IMR-90 (cell line): ENCODE measurements around the gene MLIP. TPM values are rescaled to one million over a fixed set of nuclear protein-coding genes. Genes with fewer than 3 reads are reported as not detected.

ENCODE experiments used
- ATAC-seq: fragments of 200-7000 bp; cut with Tn5 transposase; 2 replicates; pipeline ENCODE4 v1.9.1; 2020; ENCODE audit warnings: low read depth, mild to moderate bottlenecking, moderate library complexity
- BruUV-seq: library from RNA; stranded (reverse); fragments of 400-500 nt; replicated peaks from 2 replicates; lab custom pipeline; 2021; lab: Mats Ljungman, UMichigan
- CTCF ChIA-PET: fragments of 300-600 bp; formaldehyde crosslinking; extraction: SDS; loops from one replicate; lab custom pipeline; 2021; ENCODE audit warnings: antibody characterized with exemption; lab: Yijun Ruan, JAX
- POLR2A ChIA-PET: fragments of 300-600 bp; sonication (Branson Sonifier 250); formaldehyde crosslinking; loops from one replicate; lab custom pipeline; 2022; ENCODE audit warnings: antibody characterized with exemption; ENCODE audit not compliant: unreplicated experiment; lab: Charles Lee
- DNase-seq: peaks from one replicate; pipeline ENCODE4 v3.0.0; 2013
- H2AFZ ChIP-seq: replicated peaks from 2 replicates; pipeline ENCODE3; 2013; ENCODE audit warnings: low read length, mild to moderate bottlenecking; ENCODE audit not compliant: poor library complexity
- H2AK5ac ChIP-seq: 2 replicates; pipeline ENCODE4 v1.6.1; 2013; ENCODE audit warnings: low read depth, low read length, inconsistent platforms
- H2AK9ac ChIP-seq: replicated peaks from 2 replicates; pipeline ENCODE3; 2013; ENCODE audit warnings: mild to moderate bottlenecking, low read depth, low read length, moderate library complexity; ENCODE audit not compliant: poor library complexity
- H2BK120ac ChIP-seq: 2 replicates; pipeline ENCODE4 v1.6.1; 2013; ENCODE audit warnings: low read depth, low read length, inconsistent platforms
- H2BK15ac ChIP-seq: 3 replicates; pipeline ENCODE4 v1.6.1; 2013; ENCODE audit warnings: low read depth, low read length, inconsistent platforms
- H2BK20ac ChIP-seq: 2 replicates; pipeline ENCODE4 v1.6.1; 2013; ENCODE audit warnings: low read depth, mild to moderate bottlenecking, inconsistent platforms, low read length, moderate library complexity
- H2BK5ac ChIP-seq: 2 replicates; pipeline ENCODE4 v1.6.1; 2013; ENCODE audit warnings: mild to moderate bottlenecking, low read depth, low read length, inconsistent platforms; ENCODE audit not compliant: poor library complexity, severe bottlenecking
- H3K14ac ChIP-seq: replicated peaks from 2 replicates; pipeline ENCODE4 v1.6.1; 2013; ENCODE audit warnings: low read depth, low read length, inconsistent platforms
- H3K18ac ChIP-seq: 2 replicates; pipeline ENCODE4 v1.6.1; 2013; ENCODE audit warnings: low read depth, low read length, control low read depth
- H3K23ac ChIP-seq: 2 replicates; pipeline ENCODE4 v1.6.1; 2013; ENCODE audit warnings: low read depth, low read length, inconsistent platforms
- H3K27ac ChIP-seq: 2 replicates; pipeline ENCODE4 v1.5.1; 2013; ENCODE audit warnings: mild to moderate bottlenecking, control low read depth, low read length; ENCODE audit not compliant: insufficient read depth
- H3K27me3 ChIP-seq: 2 replicates; pipeline ENCODE4 v1.6.1; 2013; ENCODE audit warnings: low read length; ENCODE audit not compliant: control insufficient read depth, insufficient read depth
- H3K36me3 ChIP-seq: 2 replicates; pipeline ENCODE4 v1.6.1; 2013; ENCODE audit warnings: low read length, mixed read lengths; ENCODE audit not compliant: control insufficient read depth, insufficient read depth
- H3K4ac ChIP-seq: 2 replicates; pipeline ENCODE4 v1.6.1; 2013; ENCODE audit warnings: low read depth, low read length, inconsistent platforms
- H3K4me1 ChIP-seq: 2 replicates; pipeline ENCODE4 v1.6.1; 2013; ENCODE audit warnings: low read length, mixed read lengths; ENCODE audit not compliant: control insufficient read depth, insufficient read depth
- H3K4me2 ChIP-seq: 2 replicates; pipeline ENCODE4 v1.6.1; 2013; ENCODE audit warnings: low read depth, mild to moderate bottlenecking, control low read depth, low read length, moderate library complexity
- H3K4me3 ChIP-seq: 2 replicates; pipeline ENCODE4 v1.5.1; 2013; ENCODE audit warnings: low read depth, mild to moderate bottlenecking, control low read depth, low read length, moderate library complexity; ENCODE audit not compliant: insufficient read depth
- H3K56ac ChIP-seq: 2 replicates; pipeline ENCODE4 v1.6.1; 2013; ENCODE audit warnings: low read length, inconsistent platforms; ENCODE audit not compliant: insufficient read depth; ENCODE audit errors: extremely low read depth
- H3K79me1 ChIP-seq, 2 experiments: 2 replicates each; pipeline ENCODE4 v1.6.1; 2013; ENCODE audit warnings: low read length in 2 of 2, inconsistent platforms in 1 of 2, low read depth in 1 of 2
- H3K9ac ChIP-seq: 2 replicates; pipeline ENCODE4 v1.6.1; 2013; ENCODE audit warnings: low read depth, low read length, control low read depth
- H3K9me1 ChIP-seq: 2 replicates; pipeline ENCODE4 v1.6.1; 2013; ENCODE audit warnings: low read length, inconsistent platforms; ENCODE audit not compliant: insufficient read depth
- H3K9me3 ChIP-seq: 2 replicates; pipeline ENCODE4 v1.6.1; 2013; ENCODE audit warnings: low read length; ENCODE audit not compliant: control insufficient read depth, insufficient read depth
- H4K20me1 ChIP-seq: 2 replicates; pipeline ENCODE4 v1.6.1; 2013; ENCODE audit warnings: low read length, inconsistent platforms; ENCODE audit not compliant: insufficient read depth
- H4K5ac ChIP-seq: 2 replicates; pipeline ENCODE4 v1.6.1; 2013; ENCODE audit warnings: mild to moderate bottlenecking, low read depth, low read length, control low read depth
- H4K8ac ChIP-seq, 2 experiments: 2 replicates each; pipeline ENCODE4 v1.6.1; 2013; ENCODE audit warnings: low read depth in 2 of 2, low read length in 2 of 2, control low read depth in 1 of 2, inconsistent platforms in 1 of 2
- H4K91ac ChIP-seq: 2 replicates; pipeline ENCODE4 v1.6.1; 2013; ENCODE audit warnings: low read depth, low read length, inconsistent platforms; ENCODE audit not compliant: insufficient read depth
- CEBPB ChIP-seq: IDR thresholded peaks from 2 replicates; pipeline ENCODE4 v1.6.1; 2012; ENCODE audit warnings: low read depth, low read length, improper control_type of control experiment
- FOS ChIP-seq: fragments of 150-350 bp; IDR thresholded peaks from 2 replicates; pipeline ENCODE4 v1.6.1; 2016; ENCODE audit warnings: low read depth, low read length
- MAZ ChIP-seq: IDR thresholded peaks from 2 replicates; pipeline ENCODE4 v1.6.1; 2012; ENCODE audit warnings: low read depth, mild to moderate bottlenecking, low read length, improper control_type of control experiment, moderate library complexity, borderline replicate concordance
- RCOR1 ChIP-seq: IDR thresholded peaks from 2 replicates; pipeline ENCODE4 v1.6.1; 2012; ENCODE audit warnings: mild to moderate bottlenecking, low read length, improper control_type of control experiment; ENCODE audit not compliant: insufficient replicate concordance
- RFX5 ChIP-seq: IDR thresholded peaks from 2 replicates; pipeline ENCODE4 v1.8.0; 2012; ENCODE audit warnings: low read depth, mild to moderate bottlenecking, low read length, moderate library complexity
- WGBS, 2 experiments: methylation state at CpG; one replicate each; pipeline versions ENCODE4 v1.1.5 to v1.1.7; 2013; ENCODE audit warnings: missing lambda C conversion rate in 2 of 2; ENCODE audit not compliant: insufficient read length in 1 of 2; ENCODE audit errors: extremely low coverage in 2 of 2; 5-methylcytosine and 5-hydroxymethylcytosine counted together
- dilution Hi-C: fragments of 300-500 bp; cut with HindIII; formaldehyde crosslinking; loops from one replicate; pipeline ENCODE4 v1.14.3; 2018; ENCODE audit warnings: low sequenced_read_pairs; ENCODE audit not compliant: unreplicated experiment
- in situ Hi-C: fragments of 300-500 bp; cut with MboI; formaldehyde crosslinking; loops from 3 replicates; pipeline ENCODE4 v1.14.3; 2019; ENCODE audit warnings: low sequenced_read_pairs, inconsistent platforms, mixed read lengths
- intact Hi-C: fragments of 100-400 bp; cut with micrococcal nuclease; formaldehyde crosslinking; loops from 2 replicates; pipeline ENCODE4 v1.10.0; 2022
- polyA plus RNA-seq, 3 experiments: library from polyadenylated mRNA; depleted of rRNA; stranded (reverse); fragments of >200 nt; gene quantifications; 2 replicates each; pipeline ENCODE4 v1.2.3, GENCODE V29; 2012; ENCODE audit warnings: low replicate concordance in 1 of 3
- total RNA-seq: library from RNA; depleted of rRNA; stranded (reverse); fragments of >200 nt; gene quantifications from 2 replicates; pipeline ENCODE4 v1.2.3, GENCODE V29; 2012
- TF ChIP-seq, protein P1 (sequence below): conservative IDR thresholded peaks from 2 replicates; pipeline ENCODE4 v1.5.1; 2012; ENCODE audit warnings: mild to moderate bottlenecking, low read depth, low read length, improper control_type of control experiment
- TF ChIP-seq, protein P2 (sequence below): fragments of 150-350 bp; IDR thresholded peaks from 2 replicates; pipeline ENCODE4 v1.6.1; 2016; ENCODE audit warnings: low read depth, mild to moderate bottlenecking, low read length, moderate library complexity, borderline replicate concordance

Gene MLIP
- total and polyA plus RNA-seq, 2 of the 4 experiments (the other 2 are of a cell fraction), result not detected

DNA sequence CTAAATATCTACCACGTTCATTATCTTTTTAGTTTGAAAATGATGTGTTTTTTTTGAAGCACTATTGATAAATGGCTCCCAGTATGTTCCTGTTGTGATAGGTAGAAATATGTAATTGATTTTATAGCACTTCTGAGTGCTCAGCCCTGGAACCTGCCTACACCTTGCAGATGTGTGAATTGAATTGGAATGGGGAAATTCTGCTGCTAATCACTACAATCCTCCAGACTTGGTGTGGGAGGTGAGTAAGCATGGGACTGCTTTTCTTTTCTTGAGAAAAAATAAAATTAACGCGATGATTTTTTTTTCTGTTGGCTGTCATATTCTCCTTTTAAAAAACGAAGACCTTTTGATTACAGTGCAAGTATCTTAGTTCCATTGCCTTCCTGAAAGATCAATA, 37.1 kb upstream of the MLIP start:
- H3K27ac ChIP-seq, result no peak overlapping the region
- H3K4ac ChIP-seq, result no peak overlapping the region
- no peak overlapping the region for H3K23ac ChIP-seq
- H3K9me1 ChIP-seq, result no peaks in the 10 kb centered on the region
- TF ChIP-seq CEBPB (no peak), MAZ (no peak), FOS (no peak), RFX5 (no peak), RCOR1 (no peak)
- TF ChIP-seq, protein P1, sequence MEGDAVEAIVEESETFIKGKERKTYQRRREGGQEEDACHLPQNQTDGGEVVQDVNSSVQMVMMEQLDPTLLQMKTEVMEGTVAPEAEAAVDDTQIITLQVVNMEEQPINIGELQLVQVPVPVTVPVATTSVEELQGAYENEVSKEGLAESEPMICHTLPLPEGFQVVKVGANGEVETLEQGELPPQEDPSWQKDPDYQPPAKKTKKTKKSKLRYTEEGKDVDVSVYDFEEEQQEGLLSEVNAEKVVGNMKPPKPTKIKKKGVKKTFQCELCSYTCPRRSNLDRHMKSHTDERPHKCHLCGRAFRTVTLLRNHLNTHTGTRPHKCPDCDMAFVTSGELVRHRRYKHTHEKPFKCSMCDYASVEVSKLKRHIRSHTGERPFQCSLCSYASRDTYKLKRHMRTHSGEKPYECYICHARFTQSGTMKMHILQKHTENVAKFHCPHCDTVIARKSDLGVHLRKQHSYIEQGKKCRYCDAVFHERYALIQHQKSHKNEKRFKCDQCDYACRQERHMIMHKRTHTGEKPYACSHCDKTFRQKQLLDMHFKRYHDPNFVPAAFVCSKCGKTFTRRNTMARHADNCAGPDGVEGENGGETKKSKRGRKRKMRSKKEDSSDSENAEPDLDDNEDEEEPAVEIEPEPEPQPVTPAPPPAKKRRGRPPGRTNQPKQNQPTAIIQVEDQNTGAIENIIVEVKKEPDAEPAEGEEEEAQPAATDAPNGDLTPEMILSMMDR, result no peak
- TF ChIP-seq, protein P2, sequence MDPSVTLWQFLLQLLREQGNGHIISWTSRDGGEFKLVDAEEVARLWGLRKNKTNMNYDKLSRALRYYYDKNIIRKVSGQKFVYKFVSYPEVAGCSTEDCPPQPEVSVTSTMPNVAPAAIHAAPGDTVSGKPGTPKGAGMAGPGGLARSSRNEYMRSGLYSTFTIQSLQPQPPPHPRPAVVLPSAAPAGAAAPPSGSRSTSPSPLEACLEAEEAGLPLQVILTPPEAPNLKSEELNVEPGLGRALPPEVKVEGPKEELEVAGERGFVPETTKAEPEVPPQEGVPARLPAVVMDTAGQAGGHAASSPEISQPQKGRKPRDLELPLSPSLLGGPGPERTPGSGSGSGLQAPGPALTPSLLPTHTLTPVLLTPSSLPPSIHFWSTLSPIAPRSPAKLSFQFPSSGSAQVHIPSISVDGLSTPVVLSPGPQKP, result no peak
- no peaks in the 10 kb centered on the region for H3K36me3 ChIP-seq
- no peak overlapping the region for H4K91ac ChIP-seq
- H3K79me1 ChIP-seq, result no peaks in the 10 kb centered on the region
- H4K5ac ChIP-seq, result no peak overlapping the region
- H2BK5ac ChIP-seq, result no peak overlapping the region
- H4K8ac ChIP-seq, result no peak overlapping the region
- no peak overlapping the region for H3K18ac ChIP-seq
- WGBS, 2 experiments, result no CpG with 5 or more reads among the region's 4 CpGs
- no peak overlapping the region for H2AK9ac ChIP-seq
- H2BK20ac ChIP-seq, result no peak overlapping the region
- H3K4me2 ChIP-seq, result no peak overlapping the region
- H3K14ac ChIP-seq, result no peak overlapping the region
- dilution Hi-C loops, result no loop called here
- H3K56ac ChIP-seq, result no peak overlapping the region
- BruUV-seq, result no TSS peak
- ChIA-PET CTCF (no interaction called here), POLR2A (no interaction called here)
- no peak overlapping the region for H3K9ac ChIP-seq
- DNase-seq, result no peak
- no peak overlapping the region for H3K4me3 ChIP-seq
- H3K4me1 ChIP-seq, result peaks cover 5% of the 10 kb centered on the region; the same call in 1 of the 2 replicates
- no peak overlapping the region for H2BK15ac ChIP-seq
- in situ Hi-C loops, result no loop called here
- ATAC-seq, result no peak
- no peaks in the 10 kb centered on the region for H3K9me3 ChIP-seq
- H4K20me1 ChIP-seq, result no peaks in the 10 kb centered on the region
- intact Hi-C loops, result no loop called here
- no peaks in the 10 kb centered on the region for H3K27me3 ChIP-seq
- H2AK5ac ChIP-seq, result no peak overlapping the region
- no peak overlapping the region for H2BK120ac ChIP-seq
- no peak overlapping the region for H2AFZ ChIP-seq
